ENCODE results near the gene HLCS. TPM values are rescaled to one million over a fixed set of nuclear protein-coding genes. Genes with fewer than 3 reads are reported as not detected.

Gene HLCS
- total RNA-seq, 2 donors from 2014 or later, result 27.2 to 38.6 TPM

- no peaks in the 10 kb centered on the region for H3K4me1 ChIP-seq
- intact Hi-C loops (cut with DNase I), result loop anchor here (10.0 kb wide), 1 partner anchor 96 kb away; no protein-coding TSS in a partner anchor
- H3K36me3 ChIP-seq (replicated peaks in 1 of 2; ENCODE audit: insufficient read depth in 1 of 2, low read depth in 2 of 2), result no peaks in the 10 kb centered on the region
- ATAC-seq (no peak), DNase-seq (no peak)
- no peak overlapping the region for H3K27ac ChIP-seq
- TF ChIP-seq, protein P1, sequence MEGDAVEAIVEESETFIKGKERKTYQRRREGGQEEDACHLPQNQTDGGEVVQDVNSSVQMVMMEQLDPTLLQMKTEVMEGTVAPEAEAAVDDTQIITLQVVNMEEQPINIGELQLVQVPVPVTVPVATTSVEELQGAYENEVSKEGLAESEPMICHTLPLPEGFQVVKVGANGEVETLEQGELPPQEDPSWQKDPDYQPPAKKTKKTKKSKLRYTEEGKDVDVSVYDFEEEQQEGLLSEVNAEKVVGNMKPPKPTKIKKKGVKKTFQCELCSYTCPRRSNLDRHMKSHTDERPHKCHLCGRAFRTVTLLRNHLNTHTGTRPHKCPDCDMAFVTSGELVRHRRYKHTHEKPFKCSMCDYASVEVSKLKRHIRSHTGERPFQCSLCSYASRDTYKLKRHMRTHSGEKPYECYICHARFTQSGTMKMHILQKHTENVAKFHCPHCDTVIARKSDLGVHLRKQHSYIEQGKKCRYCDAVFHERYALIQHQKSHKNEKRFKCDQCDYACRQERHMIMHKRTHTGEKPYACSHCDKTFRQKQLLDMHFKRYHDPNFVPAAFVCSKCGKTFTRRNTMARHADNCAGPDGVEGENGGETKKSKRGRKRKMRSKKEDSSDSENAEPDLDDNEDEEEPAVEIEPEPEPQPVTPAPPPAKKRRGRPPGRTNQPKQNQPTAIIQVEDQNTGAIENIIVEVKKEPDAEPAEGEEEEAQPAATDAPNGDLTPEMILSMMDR (IDR thresholded peaks at IDR 0.05), result no peak
- no peak for TF ChIP-seq POLR2A (IDR thresholded peaks at IDR 0.05)
- 90 to 93% methylated on average over 2 to 7 of the region's 8 CpGs for WGBS, 2 donors
- H3K9me3 ChIP-seq, result no peaks in the 10 kb centered on the region
- no peak overlapping the region for H3K4me3 ChIP-seq
- no peaks in the 10 kb centered on the region for H3K27me3 ChIP-seq
Measured at GRCh38 chr21:36850372-36850771, 116.1 kb downstream of the HLCS start.

DNA sequence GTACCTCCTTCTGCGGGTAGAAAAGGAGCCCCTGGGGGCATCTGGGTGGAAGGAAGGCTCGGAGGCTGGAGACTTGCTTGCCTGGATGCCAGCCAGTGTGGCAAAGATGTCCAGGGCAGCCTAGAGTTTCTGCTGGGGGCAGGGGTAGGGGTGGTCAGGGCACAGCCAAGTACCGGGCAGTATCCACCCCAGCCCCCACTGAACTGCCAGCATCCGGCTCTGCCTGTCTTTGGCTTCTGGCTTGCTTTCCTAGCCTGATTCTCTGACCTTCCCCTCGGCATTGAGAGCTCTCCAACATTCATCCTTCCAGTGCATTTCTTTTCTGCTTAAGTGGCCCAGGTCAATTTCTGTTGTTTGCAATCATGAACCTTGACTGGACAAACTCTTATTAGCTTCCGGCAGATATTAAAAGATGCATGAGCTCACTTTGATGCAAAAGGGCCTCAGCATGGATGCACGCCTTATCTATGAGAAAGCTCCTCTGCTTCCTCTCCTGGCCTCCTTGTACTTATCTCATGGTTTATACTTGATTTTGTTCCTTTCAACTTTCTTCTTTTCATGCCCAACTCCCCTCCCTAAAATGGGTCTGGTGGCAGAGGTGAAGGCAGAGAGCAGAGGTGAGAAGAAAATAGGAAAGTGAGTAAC is 116.9 kb downstream of the HLCS start:
- DNase-seq (no peak), ATAC-seq (no peak)
- H3K9me3 ChIP-seq, result no peaks in the 10 kb centered on the region
- H3K4me1 ChIP-seq, result no peaks in the 10 kb centered on the region
- TF ChIP-seq, protein P1 (IDR thresholded peaks at IDR 0.05), result no peak
- no peak for TF ChIP-seq POLR2A (IDR thresholded peaks at IDR 0.05)
- intact Hi-C loops (cut with DNase I), result loop anchor here (10.0 kb wide), 1 partner anchor 95 kb away; no protein-coding TSS in a partner anchor
- no peaks in the 10 kb centered on the region for H3K36me3 ChIP-seq (replicated peaks in 1 of 2; ENCODE audit: insufficient read depth in 1 of 2, low read depth in 2 of 2)
- H3K27ac ChIP-seq, result no peak overlapping the region
- H3K4me3 ChIP-seq, result no peak overlapping the region
- 85 to 89% methylated on average over 7 of the region's 7 CpGs for WGBS, 2 donors
- no peaks in the 10 kb centered on the region for H3K27me3 ChIP-seq

DNA sequence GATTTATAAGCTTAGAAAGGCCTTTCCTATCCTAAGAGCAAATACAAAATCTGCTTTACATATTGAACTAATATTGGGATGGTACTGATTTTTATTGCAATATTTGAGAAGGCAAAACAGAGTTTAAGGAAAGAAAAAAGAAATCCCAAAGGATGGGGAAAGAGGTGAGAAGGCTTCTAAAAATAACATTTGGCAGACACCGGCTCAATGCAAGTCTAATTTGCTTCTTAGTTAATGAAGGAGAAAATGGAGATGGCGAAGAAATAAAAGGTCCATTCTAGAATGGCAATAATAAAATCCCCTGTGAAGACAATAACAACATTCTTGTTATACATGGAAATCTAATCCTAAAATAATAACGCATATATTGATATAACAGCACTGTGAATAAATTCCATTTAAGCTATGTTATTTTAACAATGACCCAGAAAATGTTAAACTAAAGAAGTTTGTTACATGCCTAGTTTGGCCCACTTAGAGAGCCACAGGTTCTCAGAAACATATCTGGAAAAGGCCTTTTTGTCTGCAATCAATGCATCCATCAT is 117.7 kb downstream of the HLCS start:
- DNase-seq, result no peak
- intact Hi-C loops (cut with DNase I), result no loop called here
- Histone ChIP-seq H3K4me3 (no peak overlapping the region), H3K36me3 (replicated peaks in 1 of 2; ENCODE audit: insufficient read depth in 1 of 2, low read depth in 2 of 2) (no peaks in the 10 kb centered on the region), H3K4me1 (no peaks in the 10 kb centered on the region), H3K27me3 (no peaks in the 10 kb centered on the region), H3K9me3 (no peaks in the 10 kb centered on the region), H3K27ac (no peak overlapping the region)
- TF ChIP-seq POLR2A (IDR thresholded peaks at IDR 0.05), result no peak
- TF ChIP-seq, protein P1 (IDR thresholded peaks at IDR 0.05), result no peak
- no peak for ATAC-seq
- 93 to 95% methylated on average over 3 of the region's 3 CpGs for WGBS, 2 donors

DNA sequence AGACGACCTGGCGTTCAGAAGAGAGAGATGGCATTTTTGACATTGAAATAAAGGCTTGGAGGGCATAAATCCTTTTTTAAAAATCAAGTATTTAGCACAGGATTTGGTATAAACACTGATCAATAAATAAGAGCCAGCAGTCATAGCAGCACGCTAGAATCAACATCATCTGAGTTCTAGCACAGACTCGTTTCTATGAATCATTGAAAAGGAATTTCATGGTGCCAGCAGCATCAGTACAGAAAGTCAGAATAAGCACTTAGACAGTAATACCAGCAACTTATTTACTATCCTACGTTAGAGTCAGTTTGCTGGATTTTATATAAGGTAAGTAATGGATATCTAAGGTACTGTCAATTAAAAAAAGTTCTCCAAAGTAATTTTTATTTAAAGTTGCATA is 119.3 kb downstream of the HLCS start:
- no peak for DNase-seq
- Histone ChIP-seq H3K27ac (no peak overlapping the region), H3K36me3 (replicated peaks in 1 of 2; ENCODE audit: insufficient read depth in 1 of 2, low read depth in 2 of 2) (no peaks in the 10 kb centered on the region), H3K27me3 (no peaks in the 10 kb centered on the region), H3K4me1 (no peaks in the 10 kb centered on the region), H3K4me3 (no peak overlapping the region), H3K9me3 (no peaks in the 10 kb centered on the region)
- peak; percentile 83 for ATAC-seq
- intact Hi-C loops (cut with DNase I), result no loop called here
- WGBS, 2 donors, result 53 to 59% methylated on average over 5 of the region's 5 CpGs
- TF ChIP-seq, protein P1 (IDR thresholded peaks at IDR 0.05), result no peak
- TF ChIP-seq POLR2A (IDR thresholded peaks at IDR 0.05), result no peak

- Histone ChIP-seq H3K27me3 (no peaks in the 10 kb centered on the region), H3K36me3 (replicated peaks in 1 of 2; ENCODE audit: insufficient read depth in 1 of 2, low read depth in 2 of 2) (no peaks in the 10 kb centered on the region), H3K27ac (no peak overlapping the region), H3K4me3 (no peak overlapping the region), H3K9me3 (no peaks in the 10 kb centered on the region), H3K4me1 (no peaks in the 10 kb centered on the region)
- DNase-seq, result no peak
- TF ChIP-seq, protein P1 (IDR thresholded peaks at IDR 0.05), result no peak
- no peak for TF ChIP-seq POLR2A (IDR thresholded peaks at IDR 0.05)
- no peak for ATAC-seq
- intact Hi-C loops (cut with DNase I), result no loop called here
- 66 to 68% methylated on average over 4 of the region's 4 CpGs for WGBS, 2 donors
Measured at GRCh38 chr21:36846631-36847030, 119.8 kb downstream of the HLCS start.

Data from body of pancreas (tissue), 4 donors.